Endometrial microvascular endothelial cells (primary cell): ENCODE measurements around the gene IGF2BP1. TPM values are rescaled to one million over a fixed set of nuclear protein-coding genes. Genes with fewer than 3 reads are reported as not detected.

Source experiments
- in situ Hi-C: cut with HindIII; loops from 2 replicates; pipeline ENCODE4 v1.10.0; 2017; ENCODE audit warnings: low sequenced_read_pairs, low pct_unique_long_range_greater_than_20kb; ENCODE audit errors: inconsistent ontology term
- total RNA-seq: library from RNA; depleted of rRNA; stranded (reverse); fragments of >200 nt; gene quantifications from one replicate; pipeline ENCODE4 v1.2.3, GENCODE V29; 2015; ENCODE audit errors: inconsistent ontology term

The IGF2BP1 gene
- 0.09 TPM for total RNA-seq

DNA sequence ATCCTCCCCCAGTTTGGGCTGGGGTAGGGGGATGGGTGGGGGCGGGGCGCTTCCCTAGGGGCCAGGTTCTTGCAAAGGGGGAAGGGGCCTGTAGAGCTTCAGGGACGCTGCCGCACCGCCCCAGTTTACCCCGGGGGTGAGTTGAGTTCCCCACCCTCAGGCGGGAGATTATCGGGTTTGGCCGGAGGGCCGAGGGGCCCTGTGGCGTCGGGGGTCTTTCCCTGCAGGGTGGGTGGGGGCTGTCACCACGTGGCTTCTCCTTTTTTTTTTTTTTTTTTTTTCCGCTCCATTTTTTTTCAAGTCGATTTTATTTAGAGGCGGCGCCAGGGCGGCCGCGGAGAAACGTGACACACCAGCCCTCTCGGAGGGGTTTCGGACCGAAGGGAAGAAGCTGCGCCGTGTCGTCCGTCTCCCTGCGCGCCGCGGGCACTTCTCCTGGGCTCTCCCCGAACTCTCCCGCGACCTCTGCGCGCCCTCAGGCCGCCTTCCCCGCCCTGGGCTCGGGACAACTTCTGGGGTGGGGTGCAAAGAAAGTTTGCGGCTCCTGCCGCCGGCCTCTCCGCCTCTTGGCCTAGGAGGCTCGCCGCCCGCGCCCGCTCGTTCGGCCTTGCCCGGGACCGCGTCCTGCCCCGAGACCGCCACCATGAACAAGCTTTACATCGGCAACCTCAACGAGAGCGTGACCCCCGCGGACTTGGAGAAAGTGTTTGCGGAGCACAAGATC is at the start of gene IGF2BP1:
TSS of gene IGF2BP1 (plus strand) at position 283 of the 724 bp plus-strand sequence. CDS start at position 644, 361 bp downstream.
- in situ Hi-C loops = no loop called here

DNA sequence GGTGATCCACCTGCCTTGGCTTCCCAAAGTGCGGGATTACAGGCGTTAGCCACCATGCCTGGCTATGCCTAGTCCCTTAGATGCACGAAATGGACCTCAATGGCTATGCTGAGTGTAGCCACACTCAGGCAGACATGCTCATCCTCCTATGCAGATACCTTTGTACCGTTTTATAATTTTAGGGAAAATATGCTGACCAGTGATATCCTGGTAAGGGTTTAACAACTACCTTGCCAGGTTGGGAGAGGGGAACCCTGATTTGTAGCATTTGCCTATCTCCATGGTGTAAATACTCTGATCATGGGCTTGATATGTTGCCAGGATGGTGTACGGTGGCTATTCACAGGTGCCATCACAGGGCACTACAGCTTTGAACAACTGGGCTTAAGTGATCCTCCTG is 45.6 kb upstream of the IGF2BP1 start:
- in situ Hi-C loops = no loop called here

DNA sequence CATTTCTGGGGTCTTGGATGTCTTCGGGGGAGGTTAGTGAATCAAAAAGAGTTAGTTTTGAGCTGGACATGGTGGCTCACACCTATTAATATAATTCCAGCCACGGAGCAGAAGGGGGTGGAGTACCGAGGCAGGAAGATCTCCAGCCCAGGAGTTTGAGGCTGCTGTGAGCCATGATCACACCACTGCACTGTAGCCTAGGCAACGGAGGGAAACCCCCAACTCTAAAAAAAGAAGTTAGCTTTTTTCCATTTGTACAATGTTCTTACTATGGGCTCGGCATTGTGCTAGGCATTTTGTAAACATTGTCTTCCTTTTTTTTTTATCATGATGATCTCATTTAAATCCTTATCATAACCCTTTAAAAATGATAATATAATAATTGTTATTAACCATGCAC is 44.3 kb upstream of the IGF2BP1 start:
- in situ Hi-C loops = no loop called here

DNA sequence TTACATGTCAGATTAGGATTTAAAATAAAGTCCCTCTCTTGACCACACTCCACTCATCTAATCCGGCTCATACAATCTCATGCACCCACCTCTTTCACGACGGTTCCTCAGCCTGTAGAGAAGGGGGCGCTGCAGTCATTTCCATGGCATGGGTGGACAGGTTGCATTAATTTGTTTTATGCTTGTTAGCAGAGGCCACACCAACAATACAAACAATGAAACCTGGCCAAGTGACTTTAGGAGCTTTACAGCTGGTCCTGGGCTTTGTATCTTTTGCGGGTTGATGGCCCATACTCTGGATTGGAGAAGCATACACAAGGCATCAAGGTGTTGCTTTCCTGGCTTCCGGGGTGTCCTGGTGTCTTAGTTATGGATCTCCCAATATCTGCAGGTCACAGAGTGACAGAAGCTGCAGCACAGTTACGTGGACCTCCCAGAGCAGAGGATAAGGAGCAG is 42.9 kb upstream of the IGF2BP1 start:
- in situ Hi-C loops = no loop called here

DNA sequence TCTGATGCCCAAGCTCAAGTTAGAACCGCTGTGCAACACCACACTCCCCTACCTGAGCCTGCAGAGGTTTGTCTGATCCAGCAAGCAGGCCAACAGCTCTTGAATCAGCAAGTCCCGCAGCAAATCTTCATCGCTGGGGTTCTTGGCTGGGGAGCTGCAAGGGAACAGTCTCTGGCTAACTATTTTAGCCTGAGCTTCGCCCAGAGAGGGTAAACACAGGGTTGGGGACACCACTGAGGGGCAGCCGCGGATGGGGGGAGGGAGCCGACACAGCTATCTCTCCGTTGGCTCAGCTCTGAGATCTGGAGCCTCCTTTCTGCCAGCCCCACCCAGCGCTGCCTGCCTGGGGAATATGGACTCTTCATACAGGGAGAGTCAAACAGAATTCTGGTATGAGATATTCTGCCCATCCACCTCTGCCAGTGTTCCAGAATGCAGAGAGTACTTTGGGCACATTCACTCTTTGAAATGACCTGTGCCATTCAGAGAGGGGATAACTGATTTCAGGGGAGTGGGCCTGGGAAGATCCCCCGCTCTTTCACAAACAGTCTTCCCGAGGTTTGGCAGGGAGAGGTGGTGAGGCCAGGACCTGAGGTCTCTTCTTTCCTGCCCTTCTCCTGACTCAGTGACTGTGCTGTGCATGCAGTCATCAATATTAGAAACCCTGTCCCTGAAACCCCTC is 36.2 kb upstream of the IGF2BP1 start:
- in situ Hi-C loops = no loop called here

DNA sequence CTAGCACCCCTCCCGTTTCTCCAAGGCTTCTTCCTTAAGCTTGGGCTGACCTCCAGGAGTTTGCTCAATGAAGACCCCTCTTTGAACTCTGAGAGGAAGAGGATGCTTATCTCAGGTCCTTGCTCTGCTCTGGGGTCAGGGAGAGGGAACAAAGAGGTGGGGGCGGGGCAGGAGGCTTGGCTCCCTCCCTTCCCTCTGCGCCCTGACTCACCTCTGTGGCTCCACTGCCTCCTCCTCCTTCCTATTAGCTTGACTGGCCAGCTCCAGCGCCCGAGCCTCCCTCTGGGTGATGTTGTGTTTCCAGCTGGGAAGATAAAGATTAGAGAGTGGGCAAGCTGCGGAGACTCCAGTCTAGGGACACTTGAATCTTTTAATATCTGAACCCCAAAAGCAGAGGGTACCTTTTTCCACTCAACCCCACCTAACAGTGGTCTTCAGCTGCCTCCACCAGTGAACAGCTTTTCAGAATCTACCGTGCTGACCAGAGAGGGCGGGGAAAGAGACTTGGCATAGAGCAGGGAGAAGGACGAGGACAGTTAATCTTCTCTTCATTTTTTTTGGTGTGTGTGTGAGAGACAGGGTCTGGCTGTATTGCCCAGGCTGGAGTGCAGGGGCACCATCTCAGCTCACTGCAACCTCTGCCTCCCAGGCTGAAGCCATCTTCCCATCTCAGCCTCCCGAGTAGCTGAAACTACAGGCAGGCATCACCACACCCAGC is 35.5 kb upstream of the IGF2BP1 start:
- in situ Hi-C loops = no loop called here

DNA sequence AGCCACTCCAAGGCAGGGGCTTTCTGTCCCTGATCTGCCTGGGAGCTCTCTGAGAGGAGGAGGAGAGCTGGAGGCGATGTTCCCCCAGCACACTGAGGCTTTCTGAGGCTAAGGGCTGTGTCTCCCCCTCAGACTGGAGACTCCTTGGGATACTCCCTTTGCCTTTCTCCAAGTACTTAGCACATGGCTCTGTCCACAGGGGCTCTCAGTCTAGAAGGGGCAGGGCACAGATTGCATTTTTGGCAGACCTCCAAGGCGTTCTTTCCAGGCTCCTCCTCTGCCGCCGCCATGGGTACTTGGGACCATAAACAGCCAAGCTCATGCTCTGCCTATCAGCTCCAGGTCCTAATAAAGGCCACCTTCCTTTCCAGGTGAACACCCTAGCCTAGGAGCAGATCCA is 27.0 kb upstream of the IGF2BP1 start:
- in situ Hi-C loops = no loop called here

DNA sequence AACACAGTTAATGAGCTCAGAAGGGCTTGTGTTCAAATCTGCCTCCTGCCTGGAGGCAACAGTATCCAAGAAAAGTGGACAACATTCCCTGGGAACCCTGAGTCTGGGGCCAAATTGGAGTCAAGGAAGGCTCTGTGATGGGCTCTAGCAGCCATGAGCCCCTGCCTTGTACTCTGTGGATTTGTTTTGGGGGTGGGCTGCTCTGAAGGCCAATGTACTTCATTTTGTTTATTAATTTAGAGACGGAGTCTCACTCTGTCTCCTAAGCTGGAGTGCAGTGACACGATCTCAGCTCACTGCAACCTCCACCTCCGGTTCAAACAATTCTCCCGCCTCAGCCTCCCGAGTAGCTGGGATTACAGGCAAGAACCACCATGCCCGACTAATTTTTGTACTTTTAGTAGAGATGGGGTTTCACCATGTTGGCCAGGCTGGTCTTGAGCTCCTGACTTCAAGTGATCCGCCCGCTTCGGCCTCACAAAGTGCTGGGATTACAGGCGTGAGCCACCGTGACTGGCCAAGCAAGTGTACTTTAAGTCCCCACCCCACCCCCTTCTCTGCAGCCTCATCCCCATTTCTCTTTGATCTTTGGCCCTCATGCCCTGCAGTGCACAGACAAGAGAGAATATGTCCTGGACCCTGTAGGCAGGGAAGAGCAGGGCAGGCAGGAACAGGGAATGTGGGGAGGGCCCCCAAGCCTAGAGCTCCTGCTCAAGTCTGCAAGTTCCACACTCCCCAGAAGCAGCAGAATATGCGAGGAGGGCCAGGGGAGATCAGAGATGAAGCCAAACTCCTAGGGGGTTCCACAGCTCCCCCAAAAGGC is 26.1 kb upstream of the IGF2BP1 start:
- in situ Hi-C loops = no loop called here

DNA sequence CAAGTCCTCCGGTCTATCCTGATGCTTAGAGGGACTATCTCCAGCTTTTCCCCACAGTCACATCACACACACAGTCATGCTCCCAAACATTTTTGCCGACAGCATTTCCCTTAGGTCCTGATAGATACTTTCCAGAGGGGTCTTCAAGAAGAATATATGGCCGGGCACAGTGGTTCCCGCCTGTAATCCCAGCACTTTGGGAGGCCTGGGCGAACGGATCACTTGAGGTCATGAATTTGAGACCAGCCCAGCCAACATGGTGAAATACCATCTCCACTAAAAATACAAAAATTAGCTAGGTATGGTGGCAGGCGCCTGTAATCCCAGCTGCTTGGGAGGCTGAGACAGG is 24.5 kb upstream of the IGF2BP1 start:
- in situ Hi-C loops = no loop called here

DNA sequence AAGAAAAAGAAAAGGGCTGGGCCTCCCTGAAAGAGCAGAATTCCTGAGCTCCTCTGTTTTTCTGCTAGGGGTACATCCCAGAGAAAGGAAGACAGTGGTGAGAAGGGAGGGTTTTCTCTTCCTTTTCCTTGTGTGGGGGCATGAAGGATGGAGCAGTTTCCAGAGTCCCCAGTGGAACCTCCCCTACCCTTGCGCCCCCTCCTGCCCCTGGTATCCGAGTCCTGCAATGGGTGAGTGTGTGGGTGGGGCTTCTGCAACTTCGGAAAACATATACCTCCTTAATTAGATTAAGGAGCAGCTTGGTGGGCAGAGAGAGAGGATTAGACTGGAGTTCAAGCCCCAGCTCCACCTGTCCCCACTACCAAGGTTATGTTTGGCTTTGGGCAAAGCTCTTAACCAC is 23.4 kb upstream of the IGF2BP1 start:
- in situ Hi-C loops = no loop called here

DNA sequence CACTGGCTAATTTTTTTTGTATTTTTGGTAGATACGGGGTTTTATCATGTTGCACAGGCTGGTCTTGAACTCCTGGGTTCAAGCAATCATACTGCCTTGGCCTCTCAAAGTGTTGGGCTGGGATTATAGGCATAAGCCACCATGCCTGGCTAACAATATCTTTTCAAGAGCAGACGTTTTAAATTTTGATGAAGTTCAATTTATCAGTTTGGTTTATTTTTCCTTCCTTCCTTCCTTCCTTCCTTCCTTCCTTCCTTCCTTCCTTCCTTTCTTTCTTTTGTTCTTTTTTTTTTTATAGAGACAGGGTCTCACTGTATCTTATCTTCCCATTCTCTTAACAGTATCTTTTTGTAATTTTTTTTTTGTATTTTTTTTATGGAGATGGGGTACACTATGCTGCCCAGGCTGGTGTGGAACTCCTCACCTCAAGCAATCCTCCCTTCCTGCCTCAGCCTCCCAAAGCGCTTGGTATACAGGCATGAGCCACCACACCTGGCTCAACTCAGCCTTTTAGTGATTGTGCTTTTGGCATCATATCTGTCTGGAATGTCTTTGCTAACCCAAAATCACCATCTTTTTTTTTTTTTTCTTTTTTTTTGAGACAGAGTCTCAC is 15.2 kb upstream of the IGF2BP1 start:
- in situ Hi-C loops = no loop called here

DNA sequence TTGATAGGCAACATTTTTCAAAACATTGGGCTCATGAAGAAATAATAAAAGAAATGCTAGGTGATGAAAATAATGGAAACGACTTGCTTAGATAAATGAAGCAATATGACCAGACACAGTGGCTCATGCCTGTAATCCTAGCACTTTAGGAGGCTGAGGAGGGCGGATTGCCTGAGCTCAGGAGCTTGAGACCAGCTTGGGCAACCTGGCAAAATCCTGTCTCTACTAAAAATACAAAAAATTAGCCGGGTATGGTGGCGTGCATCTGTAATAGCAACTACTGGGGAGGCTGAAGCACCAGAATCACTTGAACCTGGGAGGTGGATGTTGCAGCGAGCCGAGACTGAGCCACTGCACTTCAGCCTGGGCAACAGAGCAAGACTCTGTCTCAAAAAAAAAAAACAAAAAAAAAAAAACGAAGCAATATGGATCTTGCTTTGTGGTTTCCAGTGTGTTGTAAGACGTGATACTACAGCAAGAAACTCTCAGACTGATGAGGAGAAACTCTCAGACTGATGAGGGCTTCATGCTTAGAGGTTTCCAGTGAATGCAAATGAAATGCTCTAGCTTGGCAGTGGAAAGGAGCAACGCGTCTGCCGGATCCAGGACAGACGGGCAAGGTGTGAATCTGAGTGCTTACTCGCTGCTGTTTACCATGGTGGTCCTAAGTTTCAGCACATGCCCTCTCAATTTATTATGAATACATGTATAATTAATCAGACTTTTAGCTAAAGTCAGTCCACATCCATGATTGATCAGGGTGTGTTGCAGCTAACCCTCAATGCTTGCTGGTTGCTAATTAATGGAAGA is 11.5 kb upstream of the IGF2BP1 start:
- in situ Hi-C loops = no loop called here

DNA sequence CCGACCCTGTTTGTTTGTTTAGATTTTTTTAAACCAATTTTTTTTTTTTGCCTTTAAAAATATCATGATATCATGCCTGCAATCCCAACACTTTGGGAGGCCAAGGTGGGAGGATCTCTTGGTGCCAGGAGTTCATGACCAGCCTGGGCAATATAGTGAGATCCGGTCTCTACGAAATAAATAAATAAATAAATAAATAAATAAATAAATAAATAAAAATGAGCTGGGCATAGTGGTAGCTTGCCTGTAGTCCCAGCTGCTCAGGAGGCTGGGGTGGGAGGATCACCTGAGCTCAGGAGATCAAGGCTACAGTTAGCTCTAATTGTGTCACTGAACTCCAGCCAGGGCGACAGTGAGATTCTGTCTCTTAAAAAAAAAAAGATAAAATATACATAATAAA is 8.1 kb upstream of the IGF2BP1 start:
- in situ Hi-C loops = no loop called here

DNA sequence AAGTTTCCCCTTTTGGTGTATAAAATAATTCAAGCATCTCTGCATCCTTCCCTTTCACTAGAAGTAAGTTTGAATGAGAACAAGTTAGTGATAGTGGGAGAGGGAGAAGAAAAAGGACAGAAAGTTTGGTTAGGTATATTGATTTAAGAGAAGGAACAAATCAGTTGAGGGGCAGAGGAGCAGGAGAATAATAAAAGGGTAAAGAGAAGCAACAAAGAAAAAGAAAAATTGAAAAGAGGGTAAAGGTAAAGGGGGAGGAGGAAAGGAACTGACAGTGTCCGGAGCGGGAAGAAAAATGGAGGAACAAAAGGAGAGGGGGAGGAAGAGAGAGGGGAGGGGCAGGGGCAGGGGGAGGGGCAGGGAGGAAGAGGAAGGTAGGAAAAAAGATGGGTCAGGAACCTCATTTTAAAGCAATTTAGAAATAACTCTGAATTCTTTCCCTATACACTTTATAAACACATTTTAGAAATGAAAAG is 6.3 kb upstream of the IGF2BP1 start:
- in situ Hi-C loops = no loop called here

DNA sequence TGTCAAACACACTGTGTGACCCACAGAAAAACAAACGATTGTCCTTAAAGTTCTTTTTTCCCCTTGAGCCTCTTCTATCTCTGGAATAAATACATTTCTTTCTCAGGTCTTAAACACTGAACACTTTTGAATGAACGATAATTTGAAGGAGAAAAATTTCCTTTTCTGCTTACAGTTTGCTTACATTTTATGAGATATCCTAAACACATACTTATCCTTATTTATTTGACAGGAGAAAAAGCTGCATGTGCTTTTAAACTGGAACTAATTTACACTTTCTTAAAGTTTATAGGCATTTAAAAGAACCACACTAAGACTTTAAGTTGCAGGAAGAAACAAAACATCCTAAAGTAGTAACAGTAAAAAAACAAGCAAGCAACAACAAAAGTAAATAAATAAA is 4.7 kb upstream of the IGF2BP1 start:
- in situ Hi-C loops = no loop called here

DNA sequence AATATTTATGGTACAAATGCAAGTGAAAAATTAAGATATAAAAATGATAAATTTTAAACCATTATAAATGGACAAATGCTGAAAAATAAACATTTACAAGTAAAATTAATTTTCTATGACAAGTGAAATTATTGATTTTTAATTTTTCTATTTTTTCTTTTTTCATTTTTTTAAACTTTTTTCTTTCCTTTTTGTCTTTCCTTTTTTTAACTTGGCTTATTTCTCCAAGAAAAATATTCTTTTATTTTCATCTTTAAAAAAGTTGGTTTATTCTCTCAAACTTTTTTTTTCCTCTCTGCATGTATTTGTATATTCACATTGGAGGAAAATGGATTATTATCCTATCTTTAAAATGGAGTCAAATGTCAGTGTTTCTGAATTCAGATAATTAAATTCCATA is 3.9 kb upstream of the IGF2BP1 start:
- in situ Hi-C loops = no loop called here

DNA sequence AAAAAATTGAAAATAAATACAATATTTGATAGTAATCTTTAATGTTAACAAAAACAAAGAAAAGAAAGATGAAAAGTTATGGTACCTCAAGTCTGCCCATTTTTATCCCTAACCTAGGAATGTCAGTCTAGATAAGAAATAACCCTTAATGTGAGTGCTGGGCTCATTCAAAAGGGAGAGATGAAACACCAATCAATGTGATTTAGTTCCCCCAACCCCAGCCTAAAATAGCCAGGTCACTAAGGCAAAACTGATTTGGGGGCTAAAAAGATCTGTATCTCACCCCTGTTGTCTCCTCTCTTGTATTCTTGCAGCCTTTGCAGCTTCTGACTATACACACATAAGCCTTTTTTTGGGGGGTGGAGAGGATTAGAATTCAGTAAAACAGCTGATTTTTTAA is 3.2 kb upstream of the IGF2BP1 start:
- in situ Hi-C loops = no loop called here
